ENCODE data around the gene FZR1.
"Not testable (repeated sequence)": the region's sequence is repeated elsewhere in the genome, so short reads cannot be mapped to it uniquely, and the experiment has no call there.

The FZR1 gene

DNA sequence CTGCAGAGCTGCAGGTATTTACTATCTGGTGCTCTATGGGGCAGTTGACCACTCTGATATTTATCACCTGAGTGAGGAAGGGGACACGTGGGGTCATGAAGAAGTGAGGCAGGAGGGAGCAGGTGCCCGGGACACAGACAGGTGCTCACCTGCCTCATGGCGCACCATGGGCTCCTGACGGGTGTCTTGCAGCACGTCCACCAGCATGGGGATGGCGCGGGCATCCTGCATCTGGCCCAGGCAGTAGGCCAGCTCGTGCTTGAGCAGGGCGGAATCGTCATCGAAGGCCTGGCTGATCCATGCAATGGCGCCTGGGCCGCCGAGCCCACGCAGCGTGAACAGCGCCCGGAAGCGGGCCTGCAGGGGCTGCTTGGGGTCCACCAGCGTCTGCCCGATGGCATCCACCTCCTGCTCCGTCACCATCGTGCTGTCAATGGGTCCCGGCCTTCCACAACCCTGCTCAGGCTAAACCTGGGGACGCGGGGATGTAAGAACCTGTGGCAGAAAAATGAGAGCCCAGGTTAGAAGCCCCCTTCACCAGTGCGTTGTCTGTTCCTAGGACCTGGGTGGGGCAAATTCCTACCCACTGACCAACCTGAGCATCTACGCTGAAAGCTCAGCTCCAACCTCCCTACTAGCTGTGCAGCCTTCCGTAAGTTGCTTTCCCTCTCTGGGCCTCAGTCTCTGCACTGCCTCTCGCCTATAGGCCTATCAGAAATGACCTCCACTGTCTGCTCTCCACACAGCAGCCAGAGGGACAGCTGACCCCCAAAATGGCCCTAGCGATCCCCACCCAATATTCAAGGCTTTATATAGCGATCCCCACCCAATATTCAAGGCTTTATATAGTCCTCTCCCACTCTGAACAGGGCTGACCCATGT lies 9.5 kb upstream of the FZR1 start:
- no peak for DNase-seq (ENCODE audit: low spot score)

DNA sequence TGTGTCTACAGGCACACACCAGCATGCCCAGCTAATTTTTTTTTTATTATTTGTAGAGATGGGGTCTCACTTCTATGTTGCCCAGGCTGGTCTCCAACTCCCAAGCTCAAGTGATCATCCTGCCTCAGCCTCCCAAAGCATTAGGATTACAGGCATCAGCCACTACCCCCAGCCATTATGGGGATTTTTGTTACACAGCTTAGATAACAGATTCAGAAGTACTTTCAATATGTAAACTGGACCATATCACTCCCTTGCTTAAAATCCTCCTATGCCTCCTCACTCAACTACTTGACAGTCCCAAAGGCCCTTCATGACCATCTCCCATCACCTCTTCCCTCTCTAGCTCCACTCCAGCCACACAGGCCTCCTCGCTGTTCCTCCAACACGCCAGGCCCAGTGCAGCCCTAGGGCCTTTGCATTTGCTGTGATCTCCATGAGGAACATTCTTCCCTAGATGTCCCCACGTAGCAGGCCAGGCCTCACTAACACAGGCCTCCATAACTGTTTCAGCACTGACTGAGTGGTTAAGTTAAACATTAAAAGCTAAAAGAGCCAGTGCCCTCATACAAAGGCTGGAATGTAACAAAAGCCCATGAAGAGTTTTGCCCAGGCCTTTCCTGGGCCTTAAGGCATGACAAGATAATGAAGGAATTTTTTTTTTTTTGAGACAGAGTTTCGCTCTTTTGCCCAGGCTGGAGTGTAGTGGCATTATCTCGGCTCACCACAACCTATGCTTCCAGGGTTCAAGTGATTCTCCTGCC lies 8.2 kb upstream of the FZR1 start:
- DNase-seq (ENCODE audit: low spot score): no peak

DNA sequence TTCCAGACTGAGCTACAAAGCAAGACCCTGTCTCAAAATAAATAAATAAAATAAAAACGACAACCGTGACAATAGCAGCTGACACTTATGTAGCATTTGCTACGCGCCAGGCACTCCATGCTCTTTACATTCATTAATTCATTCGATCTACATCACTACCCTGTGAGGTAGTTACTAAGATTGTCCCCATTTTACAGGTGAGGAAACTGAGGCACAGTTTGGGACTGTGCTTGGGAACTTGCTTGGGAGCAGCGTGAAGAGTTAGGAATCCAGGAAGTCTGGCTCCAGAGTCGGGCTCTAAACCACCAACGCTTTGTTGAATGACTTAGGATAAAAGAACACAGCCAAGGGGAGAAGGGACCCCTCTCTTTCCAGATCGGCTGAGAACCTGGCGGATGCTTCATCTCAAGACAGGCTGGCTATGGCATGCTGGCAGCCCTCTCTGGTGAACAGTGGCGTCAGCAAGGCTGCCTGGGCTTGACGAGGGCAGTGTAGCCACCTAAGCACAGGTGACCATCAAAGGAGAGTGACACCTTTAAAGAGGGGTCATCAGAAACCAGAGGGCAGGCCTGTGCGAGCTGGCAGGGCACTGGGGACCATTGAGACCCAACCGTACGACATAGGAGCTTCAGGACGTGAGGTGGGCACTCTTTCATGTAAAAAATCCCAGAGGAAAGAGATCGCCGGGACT lies 6.2 kb upstream of the FZR1 start:
- no peak for DNase-seq (ENCODE audit: low spot score)

DNA sequence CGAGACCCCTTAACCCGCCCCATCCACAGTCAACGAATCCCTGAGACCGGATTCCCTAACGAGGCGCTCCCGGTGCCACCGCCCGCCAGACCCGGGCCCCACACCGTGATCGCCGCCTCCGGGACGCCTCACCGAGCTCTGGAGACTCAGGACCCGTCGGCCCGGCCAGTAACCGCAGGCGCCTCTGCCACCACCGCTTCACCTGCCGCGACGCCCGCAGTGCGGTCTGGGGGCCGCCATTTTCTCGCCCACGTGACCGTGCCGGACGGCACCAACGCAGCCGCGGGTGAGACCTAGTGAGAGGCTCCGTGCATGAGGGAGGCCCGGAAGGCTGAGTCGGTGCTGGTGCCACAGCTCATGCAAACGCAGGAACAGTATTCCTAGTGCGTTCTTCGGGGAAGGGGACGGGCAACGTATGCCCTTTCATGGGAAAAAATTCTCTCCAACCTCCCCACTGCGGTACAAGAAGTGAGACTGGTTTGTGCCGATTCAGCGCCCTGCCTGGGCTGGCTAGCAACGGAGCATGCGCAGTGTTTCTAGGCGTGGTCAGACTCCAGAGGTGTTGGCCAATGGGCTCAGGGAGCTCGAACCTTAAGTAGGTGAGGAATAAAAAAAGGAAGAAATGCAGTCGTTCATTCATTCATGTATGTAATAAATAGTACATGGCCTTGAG lies 5.5 kb upstream of the FZR1 start, which contains the start of gene DOHH:
Gene DOHH (minus strand): TSS at position 246 of the 673 bp plus-strand sequence. CDS start 3,860 bp downstream, outside the sequence.
- DNase-seq (ENCODE audit: low spot score): peak; percentile 98

DNA sequence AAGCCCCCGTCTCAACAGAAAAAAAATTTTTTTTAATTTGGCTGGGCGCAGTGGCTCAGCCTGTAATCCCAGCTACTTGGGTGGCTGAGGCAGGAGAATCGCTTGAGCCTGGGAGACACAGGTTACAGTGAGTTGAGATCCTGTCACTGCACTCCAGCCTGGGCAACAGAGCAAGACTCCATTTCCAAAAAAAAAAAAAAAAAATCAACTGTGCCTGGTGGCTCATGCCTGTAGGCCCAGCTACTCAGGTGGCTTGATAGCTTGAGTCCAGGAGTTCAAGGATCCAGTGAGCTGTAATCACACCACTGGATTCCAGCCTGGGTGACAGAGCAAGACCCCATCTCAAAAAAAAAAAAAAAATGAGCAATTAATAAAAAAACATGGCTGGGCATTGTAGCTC lies 4.3 kb upstream of the FZR1 start:
- no peak for DNase-seq (ENCODE audit: low spot score)

DNA sequence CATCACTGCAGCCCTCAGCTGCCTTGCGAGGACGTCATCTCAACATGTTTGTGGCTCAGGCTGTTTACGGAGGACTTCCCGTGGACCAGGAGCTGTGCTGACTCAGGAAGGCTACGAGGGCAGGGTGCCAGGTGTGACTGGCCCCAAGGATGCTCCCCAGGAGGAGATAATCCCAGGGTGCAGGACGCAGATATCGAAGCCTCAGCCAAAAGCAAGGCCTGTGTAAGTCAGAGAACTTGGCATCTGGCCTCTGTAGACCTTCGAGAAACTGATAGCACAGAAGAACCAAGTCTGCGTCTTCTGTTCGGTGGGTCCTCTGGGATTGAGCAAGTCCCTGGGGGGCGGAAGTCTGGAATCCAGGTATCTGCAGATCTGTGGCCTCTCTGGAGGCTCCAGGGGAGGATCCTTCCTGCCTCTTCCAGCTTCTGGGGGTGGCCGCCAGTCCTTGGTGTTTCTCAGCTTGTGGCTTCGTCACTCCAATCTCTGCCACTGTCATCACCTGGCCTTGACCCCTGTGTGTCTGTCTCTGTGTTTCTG lies 3.0 kb upstream of the FZR1 start:
- no peak for DNase-seq (ENCODE audit: low spot score)

DNA sequence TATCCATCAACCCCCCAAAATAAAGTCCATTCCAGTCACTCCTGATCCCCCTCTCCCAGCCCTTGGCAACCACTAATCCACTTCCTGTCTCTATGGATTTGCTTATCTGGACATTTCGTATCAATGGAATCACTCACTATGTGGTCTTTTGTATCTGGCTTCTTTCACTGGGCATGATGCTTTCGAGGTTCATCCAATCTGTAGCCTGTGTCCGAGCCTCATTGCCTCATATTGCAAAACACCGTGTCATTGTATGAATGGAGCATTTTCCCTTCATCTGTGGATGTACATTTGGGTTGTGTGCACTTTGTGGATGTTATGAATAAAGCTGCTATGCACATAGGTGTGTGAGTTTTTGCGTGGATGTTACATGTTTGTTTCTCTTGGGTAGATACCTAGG lies 1.4 kb upstream of the FZR1 start:
- no peak for DNase-seq (ENCODE audit: low spot score)

DNA sequence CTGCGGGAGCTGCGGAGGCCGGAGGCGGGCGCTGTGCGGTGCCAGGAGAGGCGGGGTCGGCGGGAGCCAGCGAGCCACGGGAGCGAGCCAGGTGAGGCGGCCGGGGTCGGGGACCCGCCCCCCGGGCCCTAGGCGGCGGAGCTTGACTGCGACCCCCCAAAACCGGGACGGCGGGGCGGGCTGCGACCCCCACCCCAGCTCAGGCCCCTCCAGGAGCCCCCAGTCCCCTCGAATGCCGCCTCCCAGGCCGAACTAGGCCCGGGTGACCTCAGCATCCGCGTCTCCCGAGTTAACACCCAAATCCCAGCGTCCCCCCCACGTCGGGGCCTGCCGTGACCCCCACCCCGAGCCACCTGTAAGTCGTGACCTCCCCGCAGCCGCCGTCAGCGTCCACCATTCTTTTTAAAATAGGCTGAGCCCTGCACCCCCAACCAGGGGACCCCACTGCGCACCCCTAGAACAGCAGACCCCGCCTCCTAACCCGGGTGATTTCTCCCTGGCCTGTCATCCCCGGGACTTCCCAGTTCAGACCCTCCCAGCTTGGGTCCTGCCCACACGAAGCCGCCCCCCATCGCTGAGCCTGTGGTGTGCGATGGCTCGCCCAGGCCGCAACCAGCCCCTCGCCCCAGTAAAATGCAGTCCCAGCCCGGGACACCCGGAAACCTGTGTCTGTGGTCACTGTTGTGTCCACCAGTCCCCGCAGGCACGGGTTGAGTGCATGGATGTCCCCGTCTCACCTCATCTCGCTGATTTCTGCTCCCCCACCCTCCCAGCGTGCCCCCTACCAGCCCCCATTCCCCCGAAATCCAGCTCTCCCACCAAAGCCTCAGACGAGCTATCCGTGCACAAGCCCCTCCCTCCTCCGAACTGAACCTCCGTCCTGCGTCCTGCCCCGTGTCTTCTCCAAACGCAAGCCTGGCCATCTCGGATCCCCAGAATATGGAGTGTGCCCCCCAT lies 551 bp downstream of the FZR1 start:
- peak; percentile 60 for DNase-seq (ENCODE audit: low spot score)

DNA sequence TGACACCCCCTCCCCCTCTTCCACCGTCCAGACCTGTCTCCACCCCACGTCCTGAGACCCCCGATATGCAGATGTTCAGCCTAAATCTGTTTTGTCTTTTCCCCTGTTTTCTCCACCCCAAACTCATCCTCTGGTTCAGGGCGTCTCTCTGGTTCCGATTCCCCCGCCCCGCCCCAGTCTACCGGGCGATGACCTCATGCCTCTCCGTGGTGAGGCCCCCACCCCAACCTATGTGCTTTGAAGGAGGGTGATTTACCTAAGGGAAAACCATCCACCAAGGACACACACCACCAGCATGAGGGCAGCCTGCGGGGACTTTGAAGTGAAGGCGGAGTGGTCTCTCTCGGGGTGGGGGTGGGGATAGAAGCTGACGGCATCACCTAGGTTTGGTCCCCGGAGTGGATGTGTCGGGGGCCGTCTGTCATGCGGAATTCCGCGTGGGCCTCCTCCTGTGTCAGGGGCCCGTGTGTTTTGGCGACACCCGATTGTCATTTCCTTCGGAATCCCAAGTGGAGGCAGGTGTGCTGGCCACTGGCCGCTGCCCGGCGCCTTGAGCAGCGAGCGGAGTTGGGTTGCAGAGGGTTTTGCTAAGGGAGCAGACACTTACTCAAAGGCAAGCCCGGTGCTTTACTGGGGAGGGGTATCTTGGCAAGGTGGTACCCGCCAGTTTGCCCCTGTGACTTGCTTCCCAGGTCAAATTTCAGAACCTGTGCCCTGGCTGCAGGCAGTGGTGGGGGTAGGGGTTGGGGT lies 1.4 kb downstream of the FZR1 start:
- peak; percentile 62 for DNase-seq (ENCODE audit: low spot score)

DNA sequence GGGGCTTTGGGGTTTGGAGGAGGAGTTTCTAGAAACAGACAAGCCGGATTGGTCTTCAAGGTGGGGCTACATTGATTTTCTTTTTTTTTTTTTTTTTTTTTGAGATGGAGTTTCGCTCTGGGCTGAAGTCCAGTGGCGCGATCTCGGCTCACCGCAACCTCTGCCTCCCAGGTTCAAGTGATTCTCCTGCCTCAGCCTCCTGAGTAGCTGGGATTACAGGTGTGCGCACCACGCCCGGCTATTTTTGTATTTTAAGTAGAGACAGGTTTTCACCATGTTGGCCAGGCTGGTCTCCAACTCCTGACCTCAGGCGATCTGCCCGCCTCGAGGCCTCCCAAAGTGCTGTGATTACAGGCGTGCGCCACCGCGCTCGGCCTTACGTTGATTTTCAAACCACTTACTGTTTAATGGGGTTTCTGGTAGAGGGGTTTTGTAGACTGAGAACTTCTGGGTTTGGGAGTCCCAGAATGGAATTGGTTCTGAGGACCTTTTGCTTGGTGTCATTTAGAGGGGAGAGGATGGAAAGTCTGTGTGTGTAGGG lies 2.1 kb downstream of the FZR1 start:
- DNase-seq (ENCODE audit: low spot score): not testable (repeated sequence)

DNA sequence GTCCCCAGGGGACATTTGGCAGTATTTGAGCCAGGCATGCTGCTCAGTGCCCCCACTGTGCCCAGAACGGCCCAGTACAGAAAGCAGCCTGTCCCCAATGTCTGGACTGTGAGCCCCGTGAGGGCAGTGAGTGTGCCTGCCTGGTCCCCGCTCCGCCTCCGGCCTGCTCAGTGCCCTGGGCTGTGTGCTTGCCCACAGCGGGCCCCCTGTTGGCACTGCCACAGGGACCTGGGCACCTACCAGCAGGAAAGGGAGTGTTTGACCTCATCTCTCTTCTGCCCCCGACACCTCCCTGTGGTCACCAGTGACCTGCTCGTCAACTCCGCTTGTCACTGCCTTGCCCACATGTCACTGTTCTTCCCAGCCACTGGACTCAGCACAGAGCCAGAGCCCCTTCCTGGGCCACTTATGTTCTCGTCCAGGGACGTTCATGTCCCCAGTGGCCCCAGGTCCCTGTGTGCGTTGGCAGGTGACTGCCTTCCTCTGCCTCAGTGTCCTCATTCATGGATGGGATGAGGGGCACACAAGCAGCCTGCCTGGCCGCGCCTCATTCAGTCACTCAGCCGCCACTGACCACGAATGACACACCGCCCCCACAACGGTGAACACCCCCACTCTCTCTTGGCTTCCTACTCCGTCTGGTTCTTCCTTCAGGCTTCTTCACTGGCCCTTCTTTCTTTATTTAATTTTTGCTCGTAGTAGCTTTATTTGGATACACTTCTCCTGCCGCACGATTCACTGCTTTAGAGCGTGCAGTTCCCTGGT lies 2.8 kb downstream of the FZR1 start:
- DNase-seq (ENCODE audit: low spot score): no peak

DNA sequence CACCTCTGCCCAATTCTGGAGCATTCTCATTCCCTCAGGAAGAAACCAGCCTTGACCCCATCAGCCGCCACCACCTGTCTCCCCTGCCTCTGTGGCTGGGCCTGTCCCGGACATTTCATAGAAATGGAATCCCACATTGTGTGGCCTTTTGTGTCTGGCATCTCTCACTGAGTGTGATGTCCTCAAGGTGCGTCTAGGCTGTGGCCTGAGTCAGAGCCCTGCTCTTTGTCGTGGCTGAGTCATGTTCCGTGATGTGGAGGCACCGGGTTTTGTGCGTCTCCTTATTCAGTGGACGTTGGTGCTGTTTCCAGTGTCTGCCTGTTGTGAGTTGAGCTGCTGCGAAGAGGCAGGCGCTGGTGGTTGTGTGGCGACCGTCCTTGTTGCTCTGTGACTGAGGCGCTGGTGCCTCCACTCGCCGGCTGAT lies 3.5 kb downstream of the FZR1 start:
- peak; percentile 52 for DNase-seq (ENCODE audit: low spot score)

DNA sequence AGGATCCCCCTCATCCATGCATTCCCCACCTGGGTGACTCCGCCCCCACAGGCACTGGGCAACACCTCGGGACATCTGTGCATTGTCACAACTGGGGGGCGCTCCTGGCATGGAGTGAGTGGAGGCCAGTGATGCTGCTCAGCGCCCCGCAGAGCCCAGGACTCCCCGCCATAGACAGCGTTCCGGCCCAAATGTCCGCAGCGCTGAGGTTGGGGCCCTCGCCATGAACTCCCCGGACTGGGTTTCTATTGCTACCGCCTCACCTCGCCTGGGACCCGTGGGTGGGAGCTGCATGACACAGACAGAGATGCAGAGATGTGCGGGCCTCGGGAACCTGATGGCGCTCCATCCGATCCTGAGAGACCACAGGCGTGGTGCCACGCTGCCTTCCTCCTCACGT lies 4.6 kb downstream of the FZR1 start:
- no peak for DNase-seq (ENCODE audit: low spot score)

DNA sequence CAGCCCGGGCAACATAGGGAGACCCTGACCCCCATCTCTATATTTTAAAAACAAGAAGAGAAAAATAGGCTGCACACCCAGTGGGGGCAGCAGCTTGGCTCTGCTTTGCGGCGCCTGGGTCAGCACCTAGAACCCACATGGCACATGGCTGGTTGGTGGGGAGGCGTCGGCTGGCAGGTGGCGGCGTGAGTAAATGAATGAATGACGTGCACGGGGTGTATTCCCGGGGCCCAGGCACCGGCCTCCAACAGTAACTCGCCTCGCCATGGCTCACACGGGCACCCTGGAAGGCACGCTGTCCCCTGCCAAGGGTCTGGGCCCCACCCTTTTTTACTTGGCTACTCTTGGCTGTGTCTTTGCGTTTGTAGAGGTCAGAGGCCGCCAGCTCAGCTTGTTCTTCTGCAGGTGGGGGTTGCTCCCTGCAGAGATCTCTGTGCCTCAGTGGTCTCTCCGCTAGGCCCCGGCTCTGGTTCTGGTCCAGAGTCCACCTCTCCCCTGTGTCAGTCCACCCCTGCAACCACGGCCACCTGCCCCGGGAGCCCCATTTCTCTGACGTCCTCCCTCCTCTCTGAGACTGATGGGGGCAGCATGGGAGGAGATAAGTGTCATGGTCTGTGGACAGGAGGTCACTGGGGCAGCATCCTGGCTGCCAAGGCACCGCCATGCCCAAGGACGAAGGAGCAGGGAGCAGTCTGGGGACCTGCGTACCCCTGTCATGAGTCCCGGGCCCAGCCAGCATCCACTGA lies 5.6 kb downstream of the FZR1 start:
- DNase-seq (ENCODE audit: low spot score): no peak

DNA sequence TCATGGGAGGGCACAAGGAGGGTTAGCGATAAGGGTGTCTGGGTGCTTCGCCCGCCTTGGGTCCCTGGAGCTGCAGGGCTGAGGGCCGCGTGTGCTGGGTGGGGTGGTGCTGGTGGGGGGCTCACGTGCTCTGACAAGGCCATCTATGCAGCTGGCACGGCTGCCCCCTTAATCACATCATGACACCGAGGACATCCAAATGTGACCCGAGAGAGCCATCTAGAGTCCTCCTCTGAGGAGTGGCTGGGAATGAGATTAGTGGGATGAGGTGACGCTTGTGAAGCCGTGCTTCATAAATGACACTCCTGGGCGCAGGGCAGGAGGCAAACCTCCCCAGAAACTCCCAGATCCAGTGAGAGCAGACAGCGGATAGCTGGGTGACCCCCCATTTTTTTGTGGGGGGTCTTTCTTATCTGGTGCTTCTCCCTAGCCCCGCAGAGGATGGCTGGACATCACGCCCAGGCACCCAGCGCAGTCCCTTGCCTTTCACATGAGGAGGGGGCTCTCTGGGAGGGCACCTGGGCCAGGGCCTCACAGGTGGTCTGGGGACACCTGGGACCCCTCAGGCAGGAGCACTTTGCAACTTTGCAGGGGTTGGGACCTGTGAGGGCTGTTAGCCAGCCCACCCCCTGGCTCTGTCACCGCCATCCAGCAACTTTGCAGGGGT lies 6.6 kb downstream of the FZR1 start:
- no peak for DNase-seq (ENCODE audit: low spot score)

DNA sequence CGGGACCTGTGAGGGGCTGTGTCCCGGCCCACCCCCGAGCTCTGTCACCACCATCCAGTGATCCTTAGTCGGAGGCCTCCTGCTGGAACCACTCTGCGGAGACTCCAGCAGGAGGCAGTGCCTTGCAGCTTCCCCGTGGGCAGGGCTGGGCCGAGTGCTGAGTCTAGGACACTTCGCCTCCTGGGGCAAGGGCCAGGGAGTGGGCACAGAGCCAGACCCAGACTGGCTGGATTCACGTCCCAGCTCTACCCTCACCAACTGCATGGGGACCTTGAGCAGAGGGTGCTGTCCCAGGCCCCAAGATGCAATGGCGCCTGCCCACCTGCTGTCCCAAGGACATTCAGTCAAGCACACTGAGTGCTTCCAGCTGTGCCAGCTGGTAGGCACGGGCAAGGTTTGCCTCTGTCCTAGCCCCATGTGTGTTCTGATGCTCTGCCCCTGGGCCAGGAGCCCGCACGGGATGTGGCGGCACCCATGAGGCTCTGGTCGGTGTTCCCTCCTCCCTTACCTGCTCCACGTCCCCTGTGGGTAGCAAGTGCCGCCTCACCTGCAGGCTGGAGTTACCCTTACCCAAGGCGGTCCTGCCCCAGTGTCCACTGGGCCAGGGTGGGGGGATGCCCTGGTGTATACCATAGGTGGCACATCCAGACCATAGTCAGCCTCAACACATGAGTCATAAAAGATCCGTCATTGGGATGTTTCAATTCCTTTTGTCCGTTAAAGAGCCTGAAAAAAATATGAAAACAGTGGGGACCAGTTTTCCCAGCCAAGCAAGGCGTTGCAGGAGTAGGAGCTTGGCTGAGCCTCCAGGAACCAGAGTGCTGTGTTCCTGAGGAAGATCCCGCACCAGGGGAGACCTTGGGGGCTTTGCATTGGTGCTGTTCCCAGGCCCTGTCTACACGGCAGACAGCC lies 7.4 kb downstream of the FZR1 start:
- no peak for DNase-seq (ENCODE audit: low spot score)
